HG03066 (cell line): Measurements from ENCODE around the gene ZFHX3.

Experiments
- ATAC-seq: cut with Tn5 transposase; IDR thresholded peaks from one replicate; pipeline ENCODE4 v1.9.1; 2021; ENCODE audit warnings: low read depth; ENCODE audit not compliant: unreplicated experiment

The ZFHX3 gene

GRCh38 chr16:72958522-72959076 lies 89.3 kb downstream of the ZFHX3 start:
- ATAC-seq: no peak

DNA sequence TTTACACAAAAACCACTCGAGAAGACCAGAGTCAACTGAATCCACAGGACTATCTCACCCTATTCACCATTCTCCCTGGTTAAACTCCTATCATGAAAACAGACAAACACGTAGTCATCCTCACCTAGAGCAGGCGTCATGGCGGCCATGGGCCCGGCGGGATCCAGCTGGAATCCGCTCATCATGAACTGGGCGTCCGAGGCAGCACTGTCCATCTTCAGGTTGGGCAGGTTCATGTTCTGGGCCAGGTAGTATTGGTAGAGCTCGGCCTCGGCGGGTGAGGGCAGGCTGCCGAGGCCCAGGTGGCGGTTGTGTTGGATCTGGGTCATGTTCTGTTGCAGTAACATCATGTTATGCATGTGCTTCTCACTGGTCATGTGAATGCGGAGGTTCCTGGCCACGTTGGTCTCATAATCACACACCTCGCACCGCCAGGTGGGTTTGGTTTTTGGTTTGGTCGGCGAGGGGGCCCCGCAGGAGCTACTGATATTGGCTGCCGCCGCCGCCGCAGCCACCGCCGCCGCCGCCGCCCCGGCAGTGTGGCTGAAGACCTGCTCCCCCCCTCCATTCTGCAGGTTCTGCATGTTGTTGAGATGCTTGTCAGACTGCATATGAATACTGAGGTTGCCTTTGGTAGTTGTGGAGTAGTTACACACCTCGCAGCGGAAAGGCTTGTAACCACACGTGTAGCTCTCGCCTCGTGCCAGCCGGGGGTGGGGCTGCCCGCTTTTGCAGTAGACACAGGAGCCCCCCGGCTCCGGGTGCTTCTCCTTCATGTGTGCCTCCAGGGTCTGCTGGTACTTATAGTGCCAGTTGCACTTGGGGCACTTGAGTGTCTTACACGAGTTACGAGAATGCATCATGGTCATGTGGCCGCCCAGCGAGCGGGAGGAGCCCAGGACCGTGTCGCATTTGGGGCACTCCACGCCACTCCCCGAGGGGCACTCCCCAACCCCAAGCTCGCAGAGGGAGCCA lies 90.3 kb downstream of the ZFHX3 start:
- ATAC-seq: no peak

DNA sequence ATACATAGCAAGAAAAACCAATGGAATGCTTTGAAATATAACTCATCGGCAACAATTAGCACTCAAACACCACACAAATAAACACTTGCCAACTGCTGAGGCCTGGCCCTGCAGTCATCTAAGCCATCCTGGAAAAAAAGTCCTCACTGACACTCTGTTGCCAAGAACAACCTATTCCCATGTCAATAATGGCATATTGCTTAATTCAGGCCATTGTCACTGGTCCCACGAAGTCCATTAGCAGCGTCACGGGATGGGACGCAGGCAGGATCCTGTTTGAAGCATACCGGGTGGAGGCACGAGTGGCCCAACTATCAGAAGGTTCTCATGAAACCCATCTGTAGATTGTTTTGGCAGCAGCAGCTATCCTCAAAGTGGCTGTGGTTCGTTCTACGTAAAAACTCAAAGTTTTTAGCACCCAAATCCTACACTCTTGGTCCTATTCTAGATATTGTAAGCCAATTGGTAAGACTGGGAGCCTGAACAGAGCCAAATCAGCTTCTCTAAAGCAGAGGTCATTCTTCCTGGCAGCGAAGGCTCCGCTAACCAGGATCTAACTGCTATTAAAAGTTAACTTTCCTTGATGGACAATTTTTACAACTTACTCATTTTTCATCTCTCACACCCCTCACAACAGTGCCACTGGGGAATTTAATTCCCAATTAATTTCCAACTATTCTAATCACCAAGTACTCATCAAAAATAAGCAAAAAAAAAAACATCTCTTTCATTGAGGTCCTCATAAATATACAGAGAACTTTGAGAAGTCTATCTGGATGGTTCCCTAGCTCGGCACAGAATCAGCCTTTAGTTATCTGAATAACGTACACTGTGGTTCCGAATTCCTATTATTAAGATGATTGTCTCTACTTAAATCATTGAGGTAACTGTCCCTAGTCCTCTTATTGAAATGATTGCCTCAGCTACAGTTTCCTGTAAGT lies 91.5 kb downstream of the ZFHX3 start:
- ATAC-seq: no peak

- no peak for ATAC-seq
Observed at GRCh38 chr16:72952811-72953271, 95.1 kb downstream of the ZFHX3 start.

- no peak for ATAC-seq
Observed at GRCh38 chr16:72952404-72952803, 95.5 kb downstream of the ZFHX3 start.

GRCh38 chr16:72951916-72952315 lies 96.0 kb downstream of the ZFHX3 start:
- ATAC-seq: no peak

DNA sequence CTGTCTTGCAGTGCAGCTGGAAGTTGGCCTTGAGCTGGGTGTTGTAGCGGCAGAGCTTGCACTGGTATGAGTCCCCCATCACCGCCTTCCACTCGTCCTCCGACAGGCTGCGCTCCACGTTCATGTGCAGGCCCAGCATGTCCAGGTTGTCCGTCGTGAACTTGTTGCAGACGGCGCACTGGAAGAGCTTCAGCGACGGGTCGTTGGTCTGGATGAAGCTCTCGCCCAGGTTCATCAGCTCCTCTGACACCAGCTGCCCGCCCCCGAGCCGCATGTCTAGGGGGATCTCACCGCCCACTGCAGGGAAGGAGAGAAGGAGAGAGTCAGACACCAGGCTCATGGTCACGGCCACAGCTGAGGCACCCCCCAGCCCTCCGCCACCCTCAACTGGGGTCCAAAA lies 97.3 kb downstream of the ZFHX3 start:
- no peak for ATAC-seq

DNA sequence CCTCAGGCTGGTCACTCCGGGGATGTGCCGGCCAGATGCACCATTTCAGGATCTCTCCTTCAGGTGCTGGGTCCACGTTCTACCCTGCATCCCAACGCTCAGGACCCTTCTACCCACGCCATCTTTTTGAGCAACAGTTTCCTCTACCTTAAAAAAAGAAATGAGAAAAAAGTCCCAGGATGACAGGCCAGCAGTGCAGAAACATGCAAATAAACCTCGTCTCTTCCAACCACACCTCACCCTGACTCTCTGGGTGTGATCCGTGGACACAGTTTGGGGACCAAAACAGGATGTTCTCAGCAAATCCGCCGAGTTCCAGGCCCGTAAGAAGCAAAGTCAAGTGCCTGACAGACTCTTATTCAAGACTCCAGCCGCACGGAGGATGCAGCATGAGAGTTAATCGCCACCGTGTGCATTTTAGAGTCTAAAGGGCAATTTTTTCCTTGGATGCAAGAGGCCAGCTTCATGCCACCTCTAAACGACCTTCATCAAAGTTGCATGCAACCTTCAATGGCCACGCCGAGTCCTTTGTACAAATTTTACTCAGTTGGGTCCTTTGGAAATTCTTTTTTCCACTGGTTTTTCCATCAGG lies 99.6 kb downstream of the ZFHX3 start:
- ATAC-seq: no peak

GRCh38 chr16:72947379-72948237 lies 100.3 kb downstream of the ZFHX3 start:
- ATAC-seq: no peak

GRCh38 chr16:72946474-72947194 lies 101.3 kb downstream of the ZFHX3 start:
- no peak for ATAC-seq

DNA sequence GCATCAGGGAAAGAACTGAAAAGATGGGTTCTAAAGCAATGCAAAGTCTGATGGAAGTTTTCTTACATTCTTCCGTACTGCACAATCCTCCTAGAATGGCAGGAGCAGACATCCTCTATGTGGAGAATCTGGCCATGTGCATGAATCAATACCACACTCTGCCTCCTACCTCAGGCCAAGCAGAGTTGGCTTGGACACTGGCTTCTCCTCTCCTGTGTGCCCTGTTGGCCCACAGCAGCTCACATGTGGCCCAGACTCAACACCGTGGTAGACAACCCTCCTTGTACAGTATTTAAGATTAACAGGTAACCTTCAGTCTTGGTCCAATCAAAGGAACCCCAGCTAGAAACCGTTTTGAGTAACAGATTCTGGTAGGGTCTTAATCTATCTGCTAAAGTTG lies 101.9 kb downstream of the ZFHX3 start:
- no peak for ATAC-seq

DNA sequence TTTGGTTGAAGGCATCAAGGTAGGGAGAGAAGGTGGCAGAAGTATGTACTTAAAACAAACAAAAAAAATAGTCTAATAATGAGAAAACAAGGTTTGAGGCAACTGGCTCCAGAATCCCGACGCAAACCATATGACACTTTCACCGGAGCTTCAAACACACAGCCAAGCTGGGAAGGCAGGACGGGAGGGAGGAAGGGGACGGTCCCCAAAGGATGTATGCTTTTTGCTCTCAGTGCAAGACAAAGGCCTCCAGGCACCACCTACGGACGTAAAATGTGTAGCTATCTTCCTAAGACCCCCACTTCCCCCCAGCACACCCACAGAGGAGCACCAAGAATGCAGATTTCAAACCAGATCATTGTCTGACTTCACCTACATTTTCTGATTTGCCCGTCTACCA lies 102.3 kb downstream of the ZFHX3 start:
- ATAC-seq: no peak

GRCh38 chr16:72944757-72945485 lies 103.0 kb downstream of the ZFHX3 start:
- ATAC-seq: no peak

DNA sequence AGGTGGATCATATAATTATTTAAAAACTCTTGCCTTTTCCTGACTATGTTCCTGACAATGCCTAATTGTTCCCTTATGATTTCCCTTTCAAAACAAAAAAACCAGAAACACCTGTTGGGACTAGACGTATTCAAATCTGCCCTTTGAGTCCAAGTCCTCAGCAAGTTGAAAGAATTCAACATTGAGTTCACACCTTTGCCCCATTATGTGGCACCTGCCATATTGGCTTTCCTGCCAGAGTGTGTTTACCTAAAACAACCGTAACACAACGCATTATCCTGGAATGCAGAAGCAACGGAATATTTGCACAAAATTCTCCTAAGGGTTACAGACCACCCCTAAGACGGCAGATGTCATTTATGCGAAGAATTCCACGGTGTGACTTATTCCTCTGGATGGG lies 105.9 kb downstream of the ZFHX3 start:
- ATAC-seq: no peak

DNA sequence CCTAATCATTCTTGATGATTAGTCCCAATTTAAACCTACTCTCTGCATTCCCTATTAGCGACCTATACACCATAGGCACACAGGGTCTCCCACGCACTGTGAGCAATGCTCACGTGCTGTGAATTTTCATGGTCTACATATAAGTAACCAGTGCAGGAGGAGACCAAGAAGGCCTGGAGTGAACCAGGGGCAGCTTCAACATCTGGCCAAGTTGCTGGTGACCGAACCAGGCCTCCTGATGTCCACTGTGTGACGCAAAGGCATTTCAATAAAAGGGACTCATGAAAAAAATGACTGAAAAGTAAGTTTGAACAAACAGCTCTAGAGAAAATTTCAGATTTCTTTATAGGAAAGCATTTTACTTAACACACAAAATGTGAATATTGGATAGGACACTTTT lies 107.0 kb downstream of the ZFHX3 start:
- no peak for ATAC-seq

- ATAC-seq: no peak
Observed at GRCh38 chr16:72939247-72939646, 108.7 kb downstream of the ZFHX3 start.

DNA sequence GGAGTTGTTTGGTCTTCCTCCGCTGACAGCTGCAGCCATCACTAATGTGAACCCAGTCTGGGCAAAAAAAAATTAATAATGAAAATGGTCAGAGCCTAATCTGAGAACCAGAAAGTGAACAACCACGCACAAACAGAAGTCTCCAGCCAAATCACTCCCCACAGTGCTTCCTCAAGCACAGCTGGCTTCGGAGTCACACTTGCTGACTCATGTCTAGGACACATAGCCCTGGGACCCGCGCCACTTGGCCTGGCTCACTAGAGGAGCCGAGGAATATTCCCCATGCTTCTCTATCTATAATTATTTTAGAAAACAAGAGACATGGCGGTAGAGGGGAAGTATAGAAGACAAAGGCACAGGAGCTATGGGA lies 109.1 kb downstream of the ZFHX3 start:
- ATAC-seq: no peak
